ENCODE results near the gene ZDHHC6.
"Not testable (repeated sequence)": the region's sequence is repeated elsewhere in the genome, so short reads cannot be mapped to it uniquely, and the experiment has no call there.

ZDHHC6 gene

GRCh38 chr10:112388548-112388947 is 58.2 kb downstream of the ZDHHC6 start:
- DNase-seq = no peak

- not testable (repeated sequence) for DNase-seq
These were observed 58.7 kb downstream of the ZDHHC6 start for GRCh38 chr10:112388056-112388455.

DNA sequence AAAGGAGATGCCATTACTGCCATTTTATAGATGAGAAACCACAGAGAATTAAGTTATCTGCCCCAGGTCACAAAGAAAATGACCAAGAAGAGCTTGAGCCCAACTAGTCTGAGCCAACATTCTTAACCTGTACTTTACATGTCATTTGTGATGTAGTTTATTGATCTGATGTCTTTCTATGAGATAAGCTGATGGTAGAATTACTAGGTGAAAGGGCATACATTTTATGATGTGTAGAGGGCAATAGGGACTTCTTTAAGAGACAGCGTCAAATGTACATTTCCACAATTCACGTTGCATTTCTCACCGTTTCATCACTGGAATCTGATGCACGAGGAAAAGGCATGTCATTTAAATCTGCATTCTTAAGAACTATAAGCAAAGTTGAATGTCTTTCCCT is 61.5 kb downstream of the ZDHHC6 start:
- DNase-seq = no peak

DNA sequence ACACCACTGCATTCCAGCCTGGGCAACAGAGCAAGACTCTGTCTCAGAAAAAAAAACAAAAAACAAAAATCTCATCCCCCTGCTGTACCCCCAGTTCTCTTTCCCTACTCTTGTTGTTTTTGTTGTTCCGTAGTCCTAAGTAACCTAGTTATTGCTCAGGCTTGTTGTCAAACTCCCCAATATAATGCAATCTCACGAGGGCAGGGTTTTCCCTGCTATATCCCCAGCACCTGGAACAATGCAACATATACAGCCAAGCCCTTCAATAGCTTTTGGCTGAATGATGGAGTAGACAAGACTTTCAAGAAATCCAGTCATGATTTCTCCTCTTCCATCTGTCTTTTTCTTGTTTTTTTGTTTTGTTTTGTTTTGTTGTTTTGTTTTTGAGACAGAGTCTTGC is 62.6 kb downstream of the ZDHHC6 start:
- no peak for DNase-seq

DNA sequence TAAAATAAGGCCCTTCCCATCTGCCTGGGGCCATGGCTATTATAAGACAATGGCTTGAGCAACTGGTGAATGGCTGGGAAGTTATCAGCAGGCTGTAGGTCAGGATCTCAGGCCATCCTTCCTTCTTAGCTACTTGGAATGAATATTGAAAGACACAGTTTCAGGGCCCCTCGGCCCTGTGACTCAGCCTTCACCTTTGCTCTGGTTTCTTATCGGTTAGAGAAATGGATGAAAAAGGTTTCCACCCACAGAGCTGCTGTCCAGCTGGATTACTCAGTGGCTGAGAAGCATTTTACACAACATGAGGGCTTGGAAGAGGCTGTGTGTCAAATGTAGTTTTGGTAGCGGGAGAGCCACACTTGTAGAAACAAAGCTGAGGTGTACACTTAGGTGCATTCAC is 63.4 kb downstream of the ZDHHC6 start:
- no peak for DNase-seq

GRCh38 chr10:112382515-112383235 is 64.0 kb downstream of the ZDHHC6 start:
- no peak for DNase-seq

Data from SIG-M5 (cell line).